ENCODE results near the gene RAD51.

RAD51 gene

DNA sequence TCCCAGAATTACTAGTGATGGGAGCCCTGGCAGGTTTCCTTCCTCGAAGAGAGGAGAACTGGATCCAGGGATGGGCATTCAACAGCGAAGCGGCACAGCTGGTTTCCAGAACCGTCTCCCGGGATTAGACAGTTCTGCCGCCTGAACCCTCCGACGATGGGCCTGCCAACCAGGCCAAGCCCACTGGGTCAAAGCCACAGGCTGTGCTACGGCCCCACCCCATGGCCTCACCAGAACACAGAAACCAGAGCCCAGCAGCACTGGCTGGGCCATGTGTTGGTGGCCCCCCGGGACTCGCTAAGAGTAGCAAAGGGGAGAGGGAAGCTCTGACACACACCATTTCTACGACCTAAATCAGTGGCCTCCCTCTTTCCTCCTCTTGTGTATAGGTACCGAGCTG, 77.0 kb downstream of the RAD51 start:
- no peak for DNase-seq
- TF ChIP-seq GATA1 (IDR thresholded peaks at IDR 0.05; ENCODE audit: low read depth, low read length) (no peak), POLR2A (IDR thresholded peaks at IDR 0.05; ENCODE audit: low read length) (no peak)

DNA sequence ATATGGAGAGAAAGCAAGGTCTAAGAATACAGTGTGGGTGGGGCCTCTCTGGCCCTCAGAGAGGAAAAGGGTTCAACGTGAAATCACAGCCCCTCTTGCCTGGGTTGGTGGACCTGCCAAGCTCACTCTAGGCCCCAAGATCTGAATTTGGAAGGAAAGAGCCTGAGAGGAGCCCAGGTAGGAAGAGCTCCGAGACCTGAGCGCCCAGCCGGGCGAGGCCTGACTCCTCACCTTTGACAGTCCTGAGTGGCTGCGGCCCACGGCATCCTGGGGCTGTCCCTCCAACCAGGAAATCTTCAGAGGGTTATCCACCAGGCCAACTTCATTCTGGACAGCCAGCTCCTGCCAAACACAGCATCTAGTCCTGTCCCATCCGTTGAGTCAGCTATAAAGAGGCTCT, 78.5 kb downstream of the RAD51 start:
- TF ChIP-seq GATA1 (IDR thresholded peaks at IDR 0.05; ENCODE audit: low read depth, low read length) (no peak), POLR2A (IDR thresholded peaks at IDR 0.05; ENCODE audit: low read length) (no peak)
- no peak for DNase-seq

DNA sequence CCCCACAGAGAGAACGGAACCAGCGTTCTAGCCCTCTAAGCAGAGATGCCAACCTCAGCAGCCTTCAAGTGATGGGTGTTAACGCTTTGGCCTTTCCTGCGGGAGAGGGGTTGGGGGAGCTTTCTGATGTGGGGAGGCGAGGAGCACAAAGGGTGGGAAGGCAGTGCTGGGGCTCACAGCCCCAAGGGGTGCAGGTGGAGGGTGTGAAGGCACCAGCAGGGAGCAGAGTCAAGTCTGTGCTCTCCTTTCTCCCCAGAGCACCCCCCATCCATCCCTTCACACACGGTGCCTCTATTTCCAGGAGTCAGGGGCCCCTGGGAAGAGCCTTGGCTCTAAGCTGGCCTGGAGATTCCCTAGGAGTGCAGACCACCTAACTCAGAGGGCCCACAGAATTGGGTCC, 78.9 kb downstream of the RAD51 start:
- TF ChIP-seq POLR2A (IDR thresholded peaks at IDR 0.05; ENCODE audit: low read length), result no peak
- no peak for TF ChIP-seq GATA1 (IDR thresholded peaks at IDR 0.05; ENCODE audit: low read depth, low read length)
- DNase-seq, result no peak

DNA sequence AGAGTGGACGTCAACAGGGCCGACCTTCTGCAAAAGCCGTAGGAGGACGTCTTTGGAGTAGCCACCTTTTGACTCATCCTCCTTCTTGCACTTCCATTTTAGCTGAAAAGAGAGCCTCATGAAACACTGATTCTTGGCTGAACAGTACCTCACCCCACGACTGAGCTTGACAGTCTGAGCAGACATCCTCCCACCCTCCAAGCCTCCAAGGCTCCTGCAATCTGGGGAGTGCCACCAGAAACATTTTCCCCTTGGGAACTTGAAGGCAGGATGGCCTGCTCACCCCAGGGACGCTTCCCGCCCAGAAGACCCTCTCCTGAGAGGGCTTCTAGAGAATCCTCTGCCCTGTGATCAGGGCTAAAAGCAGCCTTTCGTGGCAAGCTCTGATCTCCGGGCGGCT, 80.0 kb downstream of the RAD51 start:
- no peak for TF ChIP-seq GATA1 (IDR thresholded peaks at IDR 0.05; ENCODE audit: low read depth, low read length)
- no peak for TF ChIP-seq POLR2A (IDR thresholded peaks at IDR 0.05; ENCODE audit: low read length)

DNA sequence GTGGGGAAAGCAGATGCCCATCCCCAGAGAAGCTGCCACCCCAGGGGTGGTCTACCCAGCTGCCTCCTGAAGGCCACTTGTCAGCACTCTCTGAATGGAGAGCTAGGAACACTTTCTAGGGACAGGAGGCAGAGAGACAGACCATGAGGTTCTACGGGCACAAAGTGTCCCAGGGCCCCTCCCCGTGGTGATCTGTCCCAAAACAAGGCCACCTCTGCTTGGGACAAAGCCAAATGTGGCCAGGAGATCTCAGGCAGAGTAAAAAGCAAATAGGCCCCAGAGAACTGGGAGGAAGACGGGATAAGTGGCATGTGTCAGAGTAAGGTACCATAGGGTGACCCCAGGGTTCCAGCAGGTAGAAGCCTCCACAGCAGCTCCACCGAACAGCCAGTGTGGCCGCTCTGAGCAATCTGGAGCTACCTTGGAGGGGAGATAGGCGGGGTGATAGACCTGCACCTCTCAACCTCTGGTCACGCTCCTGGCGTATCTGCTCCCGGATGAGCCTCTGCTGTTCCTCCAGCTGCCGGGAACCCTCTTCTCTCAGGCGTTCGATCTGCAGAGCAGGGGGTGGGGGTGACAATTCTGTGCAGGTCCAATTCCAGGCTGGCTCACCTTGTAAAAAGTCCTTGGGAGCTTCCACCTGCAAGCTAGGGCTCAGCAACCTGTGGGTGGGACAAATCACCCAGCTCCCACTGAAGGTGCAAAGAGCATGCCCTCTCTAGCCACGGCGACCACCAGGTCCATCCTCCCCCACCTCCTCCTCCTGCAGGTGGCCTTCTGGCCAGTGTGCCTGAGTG, 81.0 kb downstream of the RAD51 start:
- no peak for TF ChIP-seq GATA1 (IDR thresholded peaks at IDR 0.05; ENCODE audit: low read depth, low read length)
- no peak for TF ChIP-seq POLR2A (IDR thresholded peaks at IDR 0.05; ENCODE audit: low read length)

More for the DNA sequence above, 80.0 kb downstream of the RAD51 start:
- no peak for DNase-seq

DNA sequence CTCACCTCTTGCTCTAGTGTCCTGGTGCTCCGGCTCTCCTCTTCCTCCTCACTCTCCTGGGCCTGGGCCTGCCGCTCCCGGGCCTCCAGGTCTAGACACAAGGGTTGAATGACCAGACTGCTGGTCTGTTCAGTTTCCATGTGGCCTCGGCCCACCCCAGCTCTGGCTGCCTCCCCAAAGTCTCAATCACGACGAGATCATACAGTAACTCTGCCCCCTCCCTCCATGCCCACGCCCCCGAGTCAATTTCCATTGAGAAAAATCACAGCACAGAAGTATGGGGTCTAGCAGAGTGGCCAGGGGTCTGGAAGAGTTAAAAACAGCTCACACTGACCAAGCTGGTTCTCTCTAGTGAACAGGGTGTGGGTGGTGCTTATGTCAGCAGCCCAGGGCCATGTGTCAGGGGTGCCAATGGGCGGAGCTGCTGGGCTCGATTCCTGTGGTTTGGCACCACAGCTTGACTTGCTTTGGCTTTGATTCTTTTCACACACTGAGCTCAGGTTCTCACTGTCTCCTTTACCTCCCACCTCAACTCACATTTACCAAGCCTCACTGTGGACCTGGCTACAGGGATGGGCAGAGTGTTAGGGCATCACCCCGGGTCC, 81.7 kb downstream of the RAD51 start:
- no peak for DNase-seq
- no peak for TF ChIP-seq GATA1 (IDR thresholded peaks at IDR 0.05; ENCODE audit: low read depth, low read length)
- TF ChIP-seq POLR2A (IDR thresholded peaks at IDR 0.05; ENCODE audit: low read length), result no peak

More for the DNA sequence above, 81.0 kb downstream of the RAD51 start:
- DNase-seq, result no peak

Data from erythroblast (primary cell).